Measurements from ENCODE around the gene KCTD1. TPM values are rescaled to one million over a fixed set of nuclear protein-coding genes. Genes with fewer than 3 reads are reported as not detected.

Gene KCTD1
- total and polyA plus RNA-seq, 4 donors, result 4.0 to 17.5 (median 9.2) TPM

DNA sequence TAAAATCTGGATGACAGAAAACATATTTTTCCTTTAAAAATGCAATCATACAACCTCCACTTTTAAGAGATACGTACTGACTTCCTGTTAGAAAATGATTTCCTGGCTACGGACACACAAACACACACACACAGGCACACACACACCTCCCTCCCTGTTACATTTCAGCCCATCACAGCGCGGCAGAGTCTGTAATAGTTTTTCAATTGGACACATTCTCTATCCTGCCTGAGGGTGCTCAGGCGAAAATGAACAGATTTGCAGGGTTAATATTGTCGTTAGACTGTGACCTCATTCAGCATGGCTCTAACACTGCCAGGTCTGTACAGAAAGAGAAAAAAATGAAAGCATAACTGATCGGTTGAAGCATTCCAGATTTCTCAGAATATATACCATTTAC lies 45.0 kb downstream of the KCTD1 start:
- peaks cover 0 to 5% (median 0%) of the 10 kb centered on the region in 4 donors for H3K36me3 ChIP-seq (ENCODE audit: control insufficient read depth in 4 of 4, insufficient read depth in 4 of 4, low read length in 4 of 4)
- H3K4me1 ChIP-seq (ENCODE audit: control insufficient read depth in 5 of 5, insufficient read depth in 5 of 5, low read length in 5 of 5), result peaks cover 0 to 3% (median 0%) of the 10 kb centered on the region in 5 donors
- TF ChIP-seq, protein P1, sequence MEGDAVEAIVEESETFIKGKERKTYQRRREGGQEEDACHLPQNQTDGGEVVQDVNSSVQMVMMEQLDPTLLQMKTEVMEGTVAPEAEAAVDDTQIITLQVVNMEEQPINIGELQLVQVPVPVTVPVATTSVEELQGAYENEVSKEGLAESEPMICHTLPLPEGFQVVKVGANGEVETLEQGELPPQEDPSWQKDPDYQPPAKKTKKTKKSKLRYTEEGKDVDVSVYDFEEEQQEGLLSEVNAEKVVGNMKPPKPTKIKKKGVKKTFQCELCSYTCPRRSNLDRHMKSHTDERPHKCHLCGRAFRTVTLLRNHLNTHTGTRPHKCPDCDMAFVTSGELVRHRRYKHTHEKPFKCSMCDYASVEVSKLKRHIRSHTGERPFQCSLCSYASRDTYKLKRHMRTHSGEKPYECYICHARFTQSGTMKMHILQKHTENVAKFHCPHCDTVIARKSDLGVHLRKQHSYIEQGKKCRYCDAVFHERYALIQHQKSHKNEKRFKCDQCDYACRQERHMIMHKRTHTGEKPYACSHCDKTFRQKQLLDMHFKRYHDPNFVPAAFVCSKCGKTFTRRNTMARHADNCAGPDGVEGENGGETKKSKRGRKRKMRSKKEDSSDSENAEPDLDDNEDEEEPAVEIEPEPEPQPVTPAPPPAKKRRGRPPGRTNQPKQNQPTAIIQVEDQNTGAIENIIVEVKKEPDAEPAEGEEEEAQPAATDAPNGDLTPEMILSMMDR (IDR thresholded peaks at IDR 0.05; ENCODE audit: control extremely low read depth, extremely low read depth), result no peak
- no peak overlapping the region for H3K27ac ChIP-seq (ENCODE audit: low read depth in 1 of 2, low read length in 1 of 2)
- ATAC-seq (ENCODE audit: insufficient read depth, low FRiP score), result no peak
- 68 to 71% methylated on average over 7 of the region's 7 CpGs for WGBS, 2 donors
- no peaks in the 10 kb centered on the region for H3K27me3 ChIP-seq (ENCODE audit: control insufficient read depth in 3 of 3, insufficient read depth in 3 of 3, low read length in 2 of 3)
- no peak overlapping the region for H3K9ac ChIP-seq (ENCODE audit: insufficient read depth in 1 of 2, low read length in 2 of 2)
- DNase-seq, result peak in 2 of 3 donors; percentile 37 to 41
- no peak overlapping the region for H3K4me3 ChIP-seq
- H3K9me3 ChIP-seq (ENCODE audit: control insufficient read depth in 4 of 4, insufficient read depth in 3 of 4, low read length in 3 of 4), result no peaks in the 10 kb centered on the region

DNA sequence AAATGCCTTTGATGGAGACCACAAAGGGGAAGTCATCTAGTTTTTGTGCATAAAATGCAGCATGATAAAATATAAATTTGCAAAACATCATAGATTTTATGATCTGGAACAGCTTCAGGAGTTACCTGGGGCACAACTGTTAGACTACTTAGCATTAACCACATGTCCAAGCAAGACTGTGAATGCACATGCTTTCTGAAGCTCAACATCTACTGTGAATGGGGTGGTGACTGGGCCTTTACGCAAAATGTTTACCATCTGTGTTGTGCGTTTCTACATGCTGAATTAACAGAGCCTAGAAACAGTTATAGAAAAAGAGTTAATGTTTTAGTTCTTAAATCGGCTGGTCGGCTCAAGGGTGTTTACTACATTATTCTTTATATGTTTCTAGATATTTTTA lies 45.5 kb downstream of the KCTD1 start:
- Histone ChIP-seq H3K9ac (ENCODE audit: insufficient read depth in 1 of 2, low read length in 2 of 2) (no peak overlapping the region), H3K27me3 (ENCODE audit: control insufficient read depth in 3 of 3, insufficient read depth in 3 of 3, low read length in 2 of 3) (no peaks in the 10 kb centered on the region), H3K4me3 (no peak overlapping the region), H3K36me3 (ENCODE audit: control insufficient read depth in 4 of 4, insufficient read depth in 4 of 4, low read length in 4 of 4) (peaks cover 0 to 5% (median 0%) of the 10 kb centered on the region in 4 donors), H3K27ac (ENCODE audit: low read depth in 1 of 2, low read length in 1 of 2) (no peak overlapping the region), H3K4me1 (ENCODE audit: control insufficient read depth in 5 of 5, insufficient read depth in 5 of 5, low read length in 5 of 5) (peaks cover 0 to 3% (median 0%) of the 10 kb centered on the region in 5 donors), H3K9me3 (ENCODE audit: control insufficient read depth in 4 of 4, insufficient read depth in 3 of 4, low read length in 3 of 4) (no peaks in the 10 kb centered on the region)
- no peak for ATAC-seq (ENCODE audit: insufficient read depth, low FRiP score)
- TF ChIP-seq, protein P1 (IDR thresholded peaks at IDR 0.05; ENCODE audit: control extremely low read depth, extremely low read depth), result no peak
- no peak for DNase-seq
- WGBS, 2 donors, result 91 to 92% methylated on average over 4 of the region's 4 CpGs

DNA sequence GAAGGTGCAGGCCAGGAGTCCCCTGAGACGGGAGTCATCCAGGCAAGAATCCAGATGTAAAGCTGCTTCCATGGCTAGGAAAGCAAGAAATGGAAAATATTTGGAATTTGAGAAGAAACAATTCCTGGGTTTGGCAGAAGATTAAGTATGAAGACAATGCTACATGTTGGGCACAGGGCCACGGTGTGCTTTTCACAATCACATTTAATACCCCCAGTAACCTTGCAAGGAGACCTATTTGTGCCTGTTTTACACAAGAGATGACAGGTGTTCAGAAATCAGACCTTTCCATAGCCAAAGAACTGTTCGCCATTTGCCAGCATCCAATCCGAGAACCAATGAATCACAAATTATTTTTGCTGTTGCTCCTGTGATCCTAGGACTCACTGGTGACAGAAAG lies 50.5 kb downstream of the KCTD1 start:
- 93 to 95% methylated on average over 4 of the region's 4 CpGs for WGBS, 2 donors
- H3K4me3 ChIP-seq, result no peak overlapping the region
- no peak overlapping the region for H3K27ac ChIP-seq (ENCODE audit: low read depth in 1 of 2, low read length in 1 of 2)
- TF ChIP-seq, protein P1 (IDR thresholded peaks at IDR 0.05; ENCODE audit: control extremely low read depth, extremely low read depth), result no peak
- DNase-seq (no peak), ATAC-seq (ENCODE audit: insufficient read depth, low FRiP score) (no peak)
- no peaks in the 10 kb centered on the region for H3K27me3 ChIP-seq (ENCODE audit: control insufficient read depth in 3 of 3, insufficient read depth in 3 of 3, low read length in 2 of 3)
- no peak overlapping the region for H3K9ac ChIP-seq (ENCODE audit: insufficient read depth in 1 of 2, low read length in 2 of 2)
- H3K9me3 ChIP-seq (ENCODE audit: control insufficient read depth in 4 of 4, insufficient read depth in 3 of 4, low read length in 3 of 4), result no peaks in the 10 kb centered on the region
- peaks cover 0 to 5% (median under 1%) of the 10 kb centered on the region in 4 donors for H3K36me3 ChIP-seq (ENCODE audit: control insufficient read depth in 4 of 4, insufficient read depth in 4 of 4, low read length in 4 of 4)
- H3K4me1 ChIP-seq (ENCODE audit: control insufficient read depth in 5 of 5, insufficient read depth in 5 of 5, low read length in 5 of 5), result no peaks in the 10 kb centered on the region

DNA sequence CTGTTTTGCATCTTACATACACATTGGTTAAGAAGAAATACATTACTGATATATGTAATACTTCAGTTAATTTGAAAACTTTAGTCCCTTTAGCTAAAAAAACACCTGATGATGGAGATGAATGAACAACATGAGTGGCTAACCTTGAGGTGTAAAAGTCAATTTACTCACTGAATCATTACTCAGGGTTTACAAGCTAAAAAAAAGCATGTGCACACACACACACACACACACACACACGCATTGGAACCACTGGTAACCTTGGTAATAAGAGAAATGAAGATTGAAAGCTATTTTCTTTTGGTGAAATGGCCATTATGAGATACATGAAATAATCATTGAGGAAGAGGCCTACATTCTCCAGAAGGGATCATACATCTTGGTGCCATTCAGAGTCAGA lies 51.8 kb downstream of the KCTD1 start:
- H3K27ac ChIP-seq (ENCODE audit: low read depth in 1 of 2, low read length in 1 of 2), result no peak overlapping the region
- no peaks in the 10 kb centered on the region for H3K27me3 ChIP-seq (ENCODE audit: control insufficient read depth in 3 of 3, insufficient read depth in 3 of 3, low read length in 2 of 3)
- ATAC-seq (ENCODE audit: insufficient read depth, low FRiP score) (no peak), DNase-seq (no peak)
- no peak overlapping the region for H3K4me3 ChIP-seq
- H3K9ac ChIP-seq (ENCODE audit: insufficient read depth in 1 of 2, low read length in 2 of 2), result no peak overlapping the region
- H3K4me1 ChIP-seq (ENCODE audit: control insufficient read depth in 5 of 5, insufficient read depth in 5 of 5, low read length in 5 of 5), result no peaks in the 10 kb centered on the region
- TF ChIP-seq, protein P1 (IDR thresholded peaks at IDR 0.05; ENCODE audit: control extremely low read depth, extremely low read depth), result no peak
- WGBS, 2 donors, result 86 to 97% methylated on average over 1 of the region's 1 CpG
- peaks cover 0 to 5% (median under 1%) of the 10 kb centered on the region in 4 donors for H3K36me3 ChIP-seq (ENCODE audit: control insufficient read depth in 4 of 4, insufficient read depth in 4 of 4, low read length in 4 of 4)
- H3K9me3 ChIP-seq (ENCODE audit: control insufficient read depth in 4 of 4, insufficient read depth in 3 of 4, low read length in 3 of 4), result no peaks in the 10 kb centered on the region
